ENCODE data around the gene ZNF563.
A peak's percentile ranks its signal among the peaks of the same experiment; 100 is the strongest.

The ZNF563 gene

DNA sequence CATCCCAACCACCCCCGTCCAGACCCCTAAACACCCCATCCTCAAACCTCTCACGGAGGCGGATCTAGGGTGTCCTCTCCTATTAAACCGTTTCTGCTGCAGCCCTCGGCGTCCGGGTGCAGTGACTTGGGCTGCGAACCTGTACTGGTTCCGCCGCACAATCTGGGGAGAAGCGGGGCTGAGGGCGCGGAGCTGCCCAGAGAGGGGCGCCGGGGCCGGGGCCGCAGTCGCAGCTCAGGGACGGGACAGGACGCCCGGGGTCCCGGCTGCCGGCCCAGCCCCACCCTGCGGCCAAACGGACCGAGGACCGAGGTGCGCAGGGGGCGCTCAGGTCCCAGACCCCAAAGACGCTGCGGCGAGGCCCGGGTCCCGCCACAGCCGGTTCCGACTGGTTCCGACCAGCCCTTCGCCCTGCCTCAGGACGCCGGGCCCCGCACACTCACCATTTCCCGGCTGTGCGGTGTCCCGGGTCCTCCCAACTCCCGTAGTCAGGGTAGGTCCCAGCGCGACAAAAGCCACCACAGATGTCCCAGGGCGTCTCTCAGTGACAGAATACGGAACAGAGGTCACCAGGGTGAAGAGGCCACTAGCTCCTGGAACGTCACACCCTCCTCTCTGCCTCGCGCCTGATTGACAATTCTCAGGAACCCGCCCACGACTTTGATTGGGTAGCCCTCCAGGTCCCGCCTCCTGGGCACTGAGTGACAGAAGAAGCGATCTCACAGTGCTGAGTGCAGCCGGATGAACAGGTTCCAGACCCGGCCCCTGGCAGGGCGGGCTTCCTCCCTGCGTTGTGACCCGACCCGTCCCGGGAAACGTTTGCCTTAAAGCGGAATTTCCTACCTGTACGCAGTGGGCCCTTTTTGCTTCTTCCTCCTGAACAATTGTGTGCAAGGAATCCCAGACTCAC, 38.9 kb downstream of the ZNF563 start, which contains the start of gene ZNF44:
Gene ZNF44 (minus strand): TSS at position 635 of the 910 bp plus-strand sequence. CDS start 189 bp downstream, at position 446.
- DNase-seq = peak; percentile 98

DNA sequence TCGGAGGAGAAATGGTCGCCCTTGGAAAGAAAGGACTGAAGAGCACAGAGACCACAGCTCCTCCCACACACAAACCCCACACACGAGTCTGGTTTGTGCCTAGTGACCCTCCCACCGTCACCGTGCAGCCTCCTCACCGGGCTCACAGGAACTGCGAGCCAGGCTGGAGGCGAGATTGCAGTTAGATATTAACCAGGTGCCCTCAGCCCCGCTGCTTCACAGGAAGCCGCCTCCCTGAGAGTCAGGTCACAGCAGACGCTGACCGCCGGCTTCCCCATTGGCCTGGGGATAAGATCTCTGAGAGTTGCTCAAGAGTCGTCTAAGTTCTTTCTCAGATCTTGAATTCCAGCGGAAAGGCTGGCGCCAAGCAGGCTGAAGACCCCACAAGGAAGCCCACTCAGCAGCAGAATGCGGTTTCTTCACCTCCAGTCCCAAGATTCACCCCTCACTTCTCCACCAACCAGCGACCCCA, 39.6 kb downstream of the ZNF563 start:
- DNase-seq = peak; percentile 77

DNA sequence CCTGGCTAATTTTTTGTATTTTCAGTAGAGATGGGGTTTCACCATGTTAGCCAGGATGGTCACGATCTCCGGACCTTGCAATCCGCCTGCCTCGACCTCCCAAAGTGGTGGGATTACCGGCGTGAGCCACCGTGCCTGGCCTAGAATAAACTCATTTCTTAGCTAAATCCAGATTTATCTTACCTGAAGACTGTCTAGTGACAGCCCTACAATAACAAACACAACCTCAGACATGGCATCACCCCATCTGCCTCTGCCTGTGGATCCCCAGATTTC, 43.7 kb downstream of the ZNF563 start:
- no peak for DNase-seq

DNA sequence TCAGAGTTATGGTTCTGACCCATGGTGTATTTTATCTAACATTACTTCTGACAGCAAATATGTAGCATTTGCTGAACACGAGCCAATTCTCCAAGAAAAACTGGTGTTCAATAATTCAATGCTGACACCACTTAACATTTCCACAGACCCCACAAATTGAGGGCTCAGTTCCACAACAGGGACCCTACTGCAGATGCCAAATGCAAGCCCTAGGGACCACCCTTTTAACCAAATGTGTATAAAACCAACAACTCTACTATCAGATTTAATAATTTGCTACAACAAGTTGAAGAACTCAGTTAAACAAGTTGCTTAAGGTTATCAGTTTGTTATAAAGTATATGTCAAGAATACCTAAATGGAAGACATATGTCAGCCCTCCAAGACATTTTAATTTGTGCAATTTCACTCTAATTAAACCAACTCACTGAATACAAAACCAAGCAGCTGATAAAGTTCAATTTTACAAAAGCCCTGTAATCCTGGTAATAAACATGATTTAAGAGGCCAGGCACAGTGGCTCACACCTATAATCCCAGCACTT, 45.4 kb downstream of the ZNF563 start:
- DNase-seq = no peak

DNA sequence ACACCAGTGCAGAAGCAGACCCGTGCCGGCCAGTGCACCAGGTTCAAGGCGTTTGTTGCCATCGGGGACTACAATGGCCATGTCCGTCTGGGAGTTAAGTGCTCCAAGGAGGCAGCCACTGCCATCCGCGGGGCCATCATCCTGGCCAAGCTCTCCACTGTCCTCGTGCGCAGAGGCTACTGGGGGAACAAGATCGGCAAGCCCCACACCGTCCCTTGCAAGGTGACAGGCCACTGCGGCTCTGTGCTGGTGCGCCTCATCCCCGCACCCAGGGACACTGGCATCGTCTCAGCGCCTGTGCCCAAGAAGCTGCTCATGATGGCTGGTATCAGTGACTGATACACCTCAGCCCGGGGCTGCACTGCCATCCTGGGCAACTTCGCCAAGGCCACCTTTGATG, 48.8 kb downstream of the ZNF563 start:
- no peak for DNase-seq

DNA sequence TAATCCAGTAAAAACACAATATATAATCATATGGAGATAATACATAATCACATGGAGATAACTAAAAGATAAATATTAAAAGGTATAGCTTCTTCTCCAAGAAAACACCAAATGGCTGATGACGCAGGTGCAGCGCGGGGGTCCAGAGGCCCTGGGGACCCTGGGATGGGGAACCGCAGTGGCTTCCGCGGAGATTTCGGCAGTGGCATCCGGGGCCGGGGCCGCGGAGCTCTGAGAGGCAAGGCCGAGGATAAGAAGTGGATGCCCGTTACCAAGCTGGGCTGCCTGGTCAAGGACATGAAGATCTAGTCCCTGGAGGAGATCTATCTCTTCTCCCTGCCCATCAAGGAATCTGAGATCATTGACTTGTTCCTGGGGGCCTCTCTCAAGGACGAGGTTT, 49.2 kb downstream of the ZNF563 start:
- no peak for DNase-seq

DNA sequence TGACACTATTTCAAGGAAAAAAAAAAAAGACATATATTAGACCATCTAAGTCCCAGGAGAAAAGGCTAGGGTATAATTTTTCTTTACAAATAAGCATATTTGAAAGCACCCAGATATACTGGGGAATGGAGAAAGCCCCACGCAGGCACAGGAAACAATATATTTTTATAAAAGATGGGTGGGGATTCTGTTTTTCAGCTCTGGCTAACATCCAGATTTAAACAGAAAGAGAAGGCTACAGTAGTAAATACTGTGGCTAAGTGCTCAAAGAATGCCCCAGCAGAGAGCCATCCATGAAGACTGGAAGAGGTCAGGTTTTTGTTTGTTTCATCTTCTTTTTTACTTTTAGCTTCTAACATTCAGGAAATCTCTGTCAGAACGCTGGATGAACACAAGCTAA, 54.7 kb downstream of the ZNF563 start:
- DNase-seq = no peak

DNA sequence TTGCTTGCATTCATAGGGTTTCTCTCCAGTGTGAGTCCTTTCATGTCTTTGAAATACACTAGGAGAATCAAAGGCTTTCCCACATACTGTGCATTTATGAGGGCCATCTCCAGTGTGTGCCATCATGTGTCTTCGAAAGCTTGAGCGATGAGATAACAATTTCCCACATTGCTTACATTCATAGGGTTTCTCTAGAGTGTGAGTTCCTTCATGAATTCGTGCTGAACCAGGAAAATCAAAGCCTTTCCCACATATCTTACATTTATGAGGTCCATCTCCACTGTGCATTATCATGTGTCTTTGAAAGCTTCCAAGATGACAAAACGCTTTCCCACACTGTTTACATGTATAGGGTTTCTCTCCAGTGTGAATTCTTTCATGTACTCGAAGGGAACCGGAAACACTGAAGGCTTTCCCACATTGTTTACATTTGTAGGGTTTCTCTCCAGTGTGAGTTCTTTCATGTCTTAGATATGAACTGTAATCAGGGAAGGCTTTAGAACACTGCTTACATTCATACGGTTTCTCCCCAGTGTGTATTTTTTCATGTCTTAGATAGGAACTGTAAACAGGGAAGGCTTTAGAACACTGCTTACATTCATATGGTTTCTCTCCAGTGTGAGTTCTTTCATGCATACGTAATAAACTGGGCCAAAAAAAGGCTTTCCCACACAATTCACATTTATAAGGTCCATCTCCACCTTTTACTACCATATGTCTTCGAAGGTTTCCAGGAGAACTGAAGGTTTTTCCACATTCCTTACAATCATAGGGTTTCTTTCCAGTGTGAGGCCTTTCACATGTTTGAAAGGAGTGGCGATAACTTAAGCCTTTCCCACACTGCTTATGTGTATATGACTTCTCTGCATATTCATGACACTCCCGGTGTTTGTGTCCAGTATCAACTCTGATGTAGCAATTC, 60.2 kb downstream of the ZNF563 start:
- no peak for DNase-seq

DNA sequence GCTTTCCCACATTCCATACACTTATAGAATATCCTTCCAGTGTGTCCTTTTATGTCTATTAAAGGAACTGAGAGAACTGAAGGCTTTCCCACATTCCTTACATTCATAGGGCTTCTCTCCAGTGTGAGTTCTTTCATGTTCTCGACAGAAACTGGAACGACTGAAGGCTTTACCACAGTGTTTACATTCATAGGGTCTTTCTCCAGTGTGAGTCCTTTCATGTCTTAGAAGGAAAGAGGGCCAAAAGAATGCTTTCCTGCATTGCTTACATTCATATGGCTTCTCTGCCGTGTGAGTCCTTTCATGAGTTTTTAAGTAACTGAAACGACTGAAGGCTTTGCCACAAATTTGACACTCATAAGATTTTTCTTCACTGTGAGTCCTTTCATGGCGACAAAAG, 61.0 kb downstream of the ZNF563 start:
- no peak for DNase-seq

DNA sequence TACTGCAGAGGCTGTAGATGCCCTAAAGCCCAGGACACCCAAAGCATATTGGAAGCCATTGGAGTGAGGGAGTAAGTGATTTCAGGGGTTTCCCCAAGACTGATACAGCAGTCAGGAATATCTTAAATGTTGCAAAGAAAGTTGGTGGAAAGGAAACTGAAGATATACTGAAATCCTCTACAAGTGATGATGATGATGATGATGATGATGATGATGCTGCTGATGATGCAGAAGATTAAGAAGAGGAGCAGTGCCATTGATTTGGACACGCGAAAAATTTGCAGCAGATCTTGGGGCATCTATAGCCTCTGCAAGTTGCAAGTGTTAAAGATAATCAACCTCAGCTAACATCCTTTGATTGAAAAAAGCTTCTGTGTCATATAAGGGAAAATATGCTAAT, 62.6 kb downstream of the ZNF563 start:
- DNase-seq = no peak

Measured in CD4-positive, alpha-beta T cell treated with Interleukin-17A for 1 hour (primary cell).